ENCODE measurements around the gene MRPS12.

DNA sequence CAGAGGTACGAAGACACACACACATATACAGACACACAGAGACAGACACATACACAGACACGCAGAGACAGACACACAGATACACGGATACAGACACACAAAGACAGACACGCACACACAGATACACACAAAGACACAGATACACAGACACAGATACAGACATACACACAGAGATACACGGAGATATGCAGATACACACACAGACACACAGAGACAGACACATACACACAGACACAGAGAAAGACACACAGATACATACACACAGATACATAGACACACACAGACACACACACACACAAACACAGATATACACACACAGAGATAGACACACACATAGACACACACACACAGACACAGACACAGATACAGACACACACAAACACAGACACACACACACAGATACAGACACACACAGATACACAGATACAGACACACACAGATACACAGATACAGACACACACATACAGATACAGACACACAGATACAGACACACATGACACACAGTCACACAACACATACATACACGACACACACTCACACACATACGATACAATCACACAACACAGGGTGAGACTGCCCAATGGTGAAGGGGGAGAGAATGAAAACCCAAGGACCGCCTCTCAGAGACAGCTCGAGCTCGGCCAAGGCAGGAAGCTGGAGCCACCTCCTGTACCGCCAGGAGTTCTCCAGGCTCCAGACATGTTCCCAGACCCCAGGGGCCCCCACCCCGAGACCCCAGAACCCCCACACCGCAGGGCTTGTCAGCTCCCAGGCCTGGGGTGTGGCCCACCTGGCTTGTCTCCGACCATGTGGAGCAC, 9.9 kb upstream of the MRPS12 start:
- TF ChIP-seq POLR2A (IDR thresholded peaks at IDR 0.05; ENCODE audit: low read depth), result no peak
- TF ChIP-seq CTCF (IDR thresholded peaks at IDR 0.05), result no peak
